Fibroblast of skin of back (primary cell): ENCODE data around the gene ARHGDIA.
"Not testable (repeated sequence)": the region's sequence is repeated elsewhere in the genome, so short reads cannot be mapped to it uniquely, and the experiment has no call there.

Experiments used
- DNase-seq: peaks from one replicate; pipeline ENCODE4 v3.0.0-alpha.2; 2013

Gene ARHGDIA

GRCh38 chr17:81842725-81843504, 28.2 kb downstream of the ARHGDIA start:
- no peak for DNase-seq

- no peak for DNase-seq
These were observed 28.8 kb downstream of the ARHGDIA start for GRCh38 chr17:81842378-81842724.

DNA sequence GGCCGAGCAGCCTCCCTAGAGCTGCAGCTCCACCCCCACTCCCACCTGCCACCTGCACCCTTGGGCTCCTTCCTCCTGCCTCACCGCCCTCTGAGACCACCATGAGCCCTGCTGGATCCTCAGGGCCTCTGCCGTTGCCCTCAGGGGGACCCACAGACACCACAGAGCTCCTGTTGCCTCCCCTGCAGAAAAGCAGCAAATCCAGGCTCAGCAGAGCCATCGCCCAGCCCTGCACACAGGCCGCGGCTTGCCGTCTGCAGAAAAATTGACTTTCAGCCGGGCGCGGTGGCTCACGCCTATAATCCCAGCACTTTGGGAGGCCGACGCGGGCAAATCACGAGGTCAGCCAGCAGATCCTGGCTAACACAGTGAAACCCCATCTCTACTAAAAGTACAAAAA, 29.3 kb downstream of the ARHGDIA start:
- DNase-seq, result no peak

- no peak for DNase-seq
These were observed 30.0 kb downstream of the ARHGDIA start for GRCh38 chr17:81840826-81841778.

DNA sequence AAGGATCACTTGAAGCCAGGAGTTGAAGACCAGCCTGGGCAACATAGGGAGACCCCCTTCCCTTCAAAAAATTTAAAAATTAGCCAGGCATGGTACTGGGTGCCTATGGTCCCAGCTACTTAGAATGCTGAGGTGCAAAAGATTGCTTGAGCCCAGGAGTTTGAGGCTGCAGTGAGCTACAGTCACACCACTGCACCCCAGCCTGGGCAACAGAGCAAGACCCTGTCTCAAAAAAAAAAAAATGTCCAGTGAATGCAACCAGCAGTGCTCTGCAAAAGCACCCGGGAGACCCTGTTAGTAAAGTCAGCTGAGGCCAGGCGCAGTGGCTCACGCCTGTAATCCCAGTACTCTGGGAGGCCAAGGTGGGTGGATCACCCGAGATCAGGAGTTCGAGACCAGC, 31.1 kb downstream of the ARHGDIA start:
- not testable (repeated sequence) for DNase-seq

DNA sequence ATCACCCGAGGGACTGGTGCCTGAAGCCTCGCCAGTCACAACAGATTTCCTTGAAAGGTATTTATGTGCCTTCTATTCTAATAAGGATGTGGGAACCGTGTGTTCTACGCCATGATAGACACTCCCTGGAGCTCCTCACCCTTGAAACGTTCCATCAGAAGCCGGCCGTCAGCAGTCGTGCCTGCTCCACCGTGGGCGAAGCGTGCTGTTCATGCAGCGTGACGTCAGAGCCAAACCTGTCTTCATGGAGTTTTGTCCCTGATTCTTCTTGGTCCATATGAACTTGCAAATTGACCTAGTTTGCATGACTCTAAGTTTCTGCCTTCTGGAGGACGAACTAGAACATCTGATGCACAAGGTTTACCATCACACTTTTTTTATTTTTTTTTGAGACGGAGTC, 31.8 kb downstream of the ARHGDIA start:
- DNase-seq, result no peak

GRCh38 chr17:81838753-81839255, 32.3 kb downstream of the ARHGDIA start:
- no peak for DNase-seq

GRCh38 chr17:81837641-81838040, 33.5 kb downstream of the ARHGDIA start:
- no peak for DNase-seq

DNA sequence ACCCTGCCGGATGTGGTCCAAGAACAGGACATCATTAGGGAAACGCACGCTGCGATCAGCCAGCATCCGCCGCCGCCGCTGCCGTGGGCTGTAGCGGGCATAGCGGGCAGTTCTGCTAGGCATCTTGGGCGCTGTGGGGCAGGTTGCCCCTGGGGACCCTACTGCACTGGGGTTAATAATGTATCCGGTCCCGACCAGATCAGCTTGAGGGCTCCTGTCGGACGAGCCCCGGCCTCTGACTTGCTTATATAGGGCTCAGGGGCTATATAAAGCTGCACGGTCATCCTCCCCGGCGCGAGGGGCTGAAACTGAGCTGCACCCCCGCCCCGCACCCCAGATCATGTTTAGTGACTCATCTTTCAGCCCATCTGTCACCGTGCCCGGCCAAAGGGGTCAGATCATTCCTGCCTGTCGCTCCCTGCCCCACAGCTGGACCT, 36.3 kb downstream of the ARHGDIA start, which contains the start of gene PPP1R27:
PPP1R27 (minus strand) TSS at position 220 of the 437 bp plus-strand sequence; CDS start at position 123, 97 bp downstream.
- no peak for DNase-seq

DNA sequence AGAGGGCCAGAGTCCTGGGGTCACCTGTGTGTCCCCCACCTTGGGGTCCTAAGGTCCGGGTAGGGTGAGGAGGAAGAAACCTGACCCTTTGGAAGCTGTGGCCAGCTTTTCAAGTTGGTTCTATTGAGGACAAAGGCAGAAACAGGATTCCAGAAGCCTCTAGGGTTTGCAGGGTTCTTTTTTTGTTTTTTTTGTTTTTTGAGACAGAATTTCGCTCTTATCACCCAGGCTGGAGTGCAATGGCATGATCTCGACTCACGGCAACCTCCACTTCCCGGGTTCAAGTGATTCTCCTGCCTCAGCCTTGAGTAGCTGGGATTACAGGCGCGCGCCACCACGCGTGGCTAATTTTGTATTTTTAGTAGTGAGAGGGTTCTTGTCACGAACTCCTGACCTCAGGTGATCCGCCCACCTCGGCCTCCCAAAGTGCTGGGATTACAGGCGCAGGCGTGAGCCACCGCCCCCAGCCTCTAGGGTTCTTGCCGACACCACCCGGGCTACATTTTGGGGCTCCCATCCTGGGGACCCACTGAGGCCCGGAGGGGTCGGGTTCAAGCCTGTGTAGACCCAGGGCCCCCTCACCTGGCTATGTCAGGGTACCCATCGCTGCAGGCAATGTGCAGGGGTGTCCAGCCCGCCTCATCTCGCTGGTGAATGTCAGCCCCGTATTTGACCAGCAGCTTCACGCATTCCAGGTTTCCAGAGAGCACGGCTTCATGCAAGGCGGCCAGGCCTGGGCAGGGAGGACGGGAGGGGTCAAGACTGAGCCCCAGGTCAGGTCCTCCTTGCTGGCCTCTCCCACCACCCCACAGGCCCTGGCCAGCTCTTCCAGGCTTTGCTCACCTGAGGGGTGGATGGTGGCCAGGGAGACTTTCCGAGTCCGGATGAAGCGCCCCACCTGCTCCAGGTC, 37.0 kb downstream of the ARHGDIA start:
- DNase-seq, result no peak

GRCh38 chr17:81833160-81833920, 37.8 kb downstream of the ARHGDIA start, which contains the start of gene MCRIP1:
TSS of gene MCRIP1 (minus strand) at chr17:81833291. CDS start at chr17:81824506, 8,785 bp downstream.
- DNase-seq, result peak; percentile 93

DNA sequence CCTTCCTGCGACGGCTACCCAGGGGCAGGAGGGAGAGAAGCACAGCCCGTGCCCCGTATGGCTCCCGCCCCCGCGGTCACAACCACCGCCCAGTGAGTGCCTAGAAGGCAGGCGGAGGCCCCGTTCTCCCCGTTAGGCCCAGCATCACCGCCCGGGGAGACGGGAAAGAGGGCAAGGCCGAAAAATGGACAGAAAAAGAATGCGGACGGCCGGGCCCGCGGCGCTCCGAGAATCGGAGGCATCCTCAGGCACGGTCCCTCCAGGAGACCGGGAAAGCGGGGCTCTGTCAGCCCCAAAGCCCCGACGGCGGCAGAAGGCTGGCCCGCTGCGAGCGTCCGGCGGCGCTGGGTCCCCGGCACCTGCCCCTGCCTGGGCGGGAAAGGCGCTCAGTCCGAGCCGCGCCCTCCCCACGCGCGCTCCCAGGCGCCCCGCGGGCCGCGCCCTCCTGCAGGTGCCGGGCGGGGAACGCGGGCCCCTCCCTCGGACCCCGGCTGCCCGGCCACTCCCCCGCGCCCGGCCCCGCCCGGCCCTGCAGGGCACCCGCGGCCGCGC, 38.5 kb downstream of the ARHGDIA start:
- DNase-seq, result peak; percentile 29

GRCh38 chr17:81831957-81832607, 39.1 kb downstream of the ARHGDIA start:
- peak; percentile 39 for DNase-seq

- DNase-seq, result no peak
These were observed 39.6 kb downstream of the ARHGDIA start for GRCh38 chr17:81831563-81831956.

DNA sequence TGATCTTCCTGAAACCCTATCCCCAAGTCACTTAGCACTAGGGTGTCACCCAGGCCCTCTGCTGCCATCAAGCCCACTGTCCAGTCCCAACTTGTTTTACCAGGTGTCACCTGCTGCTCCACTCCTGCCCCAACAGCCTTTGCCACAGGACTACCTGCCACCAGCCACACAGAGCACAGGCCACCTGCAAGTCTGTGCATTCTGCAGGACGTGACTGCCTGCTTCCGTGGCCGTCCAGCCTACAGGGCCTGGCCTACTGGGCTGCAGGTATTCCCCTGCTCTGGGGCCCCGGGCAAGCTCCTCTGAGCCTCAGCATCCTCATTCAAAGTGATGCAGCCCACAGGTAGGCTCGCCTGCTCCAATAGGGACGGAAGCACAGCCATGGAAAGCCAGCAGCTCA, 41.3 kb downstream of the ARHGDIA start:
- DNase-seq, result no peak

GRCh38 chr17:81828656-81829055, 42.5 kb downstream of the ARHGDIA start:
- DNase-seq, result no peak

- DNase-seq, result no peak
These were observed 45.2 kb downstream of the ARHGDIA start for GRCh38 chr17:81825841-81826466.

GRCh38 chr17:81824595-81824994, 46.5 kb downstream of the ARHGDIA start:
- no peak for DNase-seq

GRCh38 chr17:81823820-81824550, 47.2 kb downstream of the ARHGDIA start:
- no peak for DNase-seq
